Myocyte (in vitro differentiated cells): ENCODE results near the gene MCEMP1. TPM values are rescaled to one million over a fixed set of nuclear protein-coding genes. Genes with fewer than 3 reads are reported as not detected.

Experiments used
- DNase-seq: peaks from one replicate; pipeline ENCODE4 v3.0.0-alpha.2; 2012; ENCODE audit warnings: low read depth
- total RNA-seq: library from RNA; depleted of rRNA; stranded (reverse); fragments of >200 nt; gene quantifications from 2 replicates; pipeline ENCODE4 v1.2.3, GENCODE V29; 2014

Gene MCEMP1
- total RNA-seq, 1 donor from 2014 or later, result not detected

DNA sequence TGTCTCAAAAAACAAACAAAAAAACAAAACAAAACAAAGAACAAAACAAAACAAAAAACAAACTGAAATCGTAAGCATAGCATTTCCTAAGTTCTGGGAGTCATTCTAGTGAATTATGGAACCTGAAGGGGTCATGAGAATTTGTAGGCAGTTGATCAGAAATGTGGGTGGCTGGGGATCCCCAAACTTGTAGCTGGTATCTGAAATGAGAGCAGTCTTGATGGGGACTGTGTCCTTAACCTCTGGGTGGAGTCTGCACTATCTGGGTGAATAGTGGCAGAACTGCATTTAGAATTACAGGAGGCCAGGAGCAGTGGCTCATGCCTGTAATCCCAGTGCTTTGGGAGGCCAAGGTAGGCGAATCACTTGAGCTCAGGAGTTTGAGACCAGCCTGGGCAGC is 48.9 kb downstream of the MCEMP1 start:
- no peak for DNase-seq

DNA sequence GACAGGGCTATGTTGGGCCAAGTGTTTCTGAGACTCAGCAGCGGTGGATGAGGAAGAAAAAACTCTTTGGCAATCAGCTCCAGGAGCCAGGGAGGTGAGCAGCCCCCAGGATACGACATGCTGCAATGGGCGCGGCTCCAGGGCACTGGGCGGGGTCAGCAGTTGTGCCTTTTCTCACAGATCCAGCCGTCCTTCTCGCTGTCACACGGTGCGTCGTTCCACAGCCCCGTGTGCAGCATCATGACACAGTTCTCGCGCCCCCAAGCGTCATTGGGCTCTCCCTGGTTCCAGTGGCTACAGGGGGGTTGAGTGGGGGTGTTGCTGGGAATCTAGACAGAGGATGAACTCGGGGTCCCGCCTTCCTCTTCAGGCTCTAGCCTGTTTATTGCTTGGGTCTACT is 52.3 kb downstream of the MCEMP1 start:
- DNase-seq, result no peak

Other genes starting within 250 kb of the MCEMP1 start
- gene PEX11G, start 188.1 kb upstream of the MCEMP1 start, total RNA-seq, result 2.4 and 5.0 TPM in 2 replicates
- 70.8 and 83.6 TPM in 2 replicates for gene ZNF358, start 161.0 kb upstream of the MCEMP1 start, total RNA-seq
- 9.2 and 10.7 TPM in 2 replicates for gene MCOLN1, start 154.5 kb upstream of the MCEMP1 start, total RNA-seq
- 92.8 and 127 TPM in 2 replicates for gene PNPLA6, start 141.4 kb upstream of the MCEMP1 start, total RNA-seq
- gene CAMSAP3, start 81.2 kb upstream of the MCEMP1 start, total RNA-seq, result not detected in 2 replicates
- gene XAB2, start 47.5 kb upstream of the MCEMP1 start, total RNA-seq, result 30.5 and 31.2 TPM in 2 replicates
- 8.8 and 15.9 TPM in 2 replicates for gene PET100, start 47.3 kb upstream of the MCEMP1 start, total RNA-seq
- not detected in 2 replicates for gene PCP2, start 43.4 kb upstream of the MCEMP1 start, total RNA-seq
- gene STXBP2, start 40.0 kb upstream of the MCEMP1 start, total RNA-seq, result 1.9 TPM in 1 of 2 replicates, not detected in the other
- gene RETN, start 8.0 kb upstream of the MCEMP1 start, total RNA-seq, result not detected in 2 replicates
- gene TRAPPC5, start 3.7 kb downstream of the MCEMP1 start, total RNA-seq, result 50.4 and 95.9 TPM in 2 replicates
- gene FCER2, start 25.0 kb downstream of the MCEMP1 start, total RNA-seq, result not detected in 2 replicates
- not detected in 2 replicates for gene CLEC4G, start 55.0 kb downstream of the MCEMP1 start, total RNA-seq
- not detected in 2 replicates for gene CD209, start 70.4 kb downstream of the MCEMP1 start, total RNA-seq
- gene CLEC4M, start 86.2 kb downstream of the MCEMP1 start, total RNA-seq, result not detected in 2 replicates
- 25.2 and 25.4 TPM in 2 replicates for gene EVI5L, start 153.1 kb downstream of the MCEMP1 start, total RNA-seq
- not detected in 2 replicates for gene PRR36, start 197.3 kb downstream of the MCEMP1 start, total RNA-seq
- gene LRRC8E, start 211.4 kb downstream of the MCEMP1 start, total RNA-seq, result 0.53 and 1.0 TPM in 2 replicates
- gene MAP2K7, start 226.8 kb downstream of the MCEMP1 start, total RNA-seq, result 13.1 and 16.0 TPM in 2 replicates
- 0.21 and 4.2 TPM in 2 replicates for gene TGFBR3L, start 237.7 kb downstream of the MCEMP1 start, total RNA-seq
- 21.5 and 27.5 TPM in 2 replicates for gene SNAPC2, start 243.2 kb downstream of the MCEMP1 start, total RNA-seq
- 5.0 and 7.5 TPM in 2 replicates for gene CTXN1, start 249.0 kb downstream of the MCEMP1 start, total RNA-seq